Thymus (tissue), 11 donors: ENCODE data around the gene GIPC1. TPM values are rescaled to one million over a fixed set of nuclear protein-coding genes. Genes with fewer than 3 reads are reported as not detected.

Experiments used
- DNase-seq, 9 donors: peaks; one replicate each; pipeline ENCODE4 v3.0.0-alpha.2; 2013; ENCODE audit warnings: low spot score in 9 of 9, low read depth in 6 of 9, missing footprints in 1 of 9
- H3K27ac ChIP-seq, 2 donors: one replicate each; pipeline ENCODE4 v1.5.1; 2013; ENCODE audit warnings: control low read depth in 1 of 2, low read depth in 1 of 2, low read length in 1 of 2, mild to moderate bottlenecking in 1 of 2, moderate library complexity in 1 of 2
- H3K27me3 ChIP-seq, 2 donors: one replicate each; pipeline ENCODE4 v1.5.1; 2013; ENCODE audit warnings: low read length in 1 of 2; ENCODE audit not compliant: control insufficient read depth in 2 of 2, insufficient read depth in 1 of 2
- H3K36me3 ChIP-seq, 2 donors: one replicate each; pipeline ENCODE4 v1.5.1; 2013; ENCODE audit warnings: low read length in 1 of 2, mild to moderate bottlenecking in 1 of 2, moderate library complexity in 1 of 2; ENCODE audit not compliant: control insufficient read depth in 2 of 2, insufficient read depth in 2 of 2
- H3K4me1 ChIP-seq, 2 donors: one replicate each; pipeline ENCODE4 v1.5.1; 2013; ENCODE audit warnings: low read length in 2 of 2; ENCODE audit not compliant: control insufficient read depth in 2 of 2, insufficient read depth in 2 of 2
- H3K4me3 ChIP-seq, 2 donors: one replicate each; pipeline ENCODE4 v1.5.1; 2013; ENCODE audit warnings: low read length in 2 of 2, control low read depth in 1 of 2, mild to moderate bottlenecking in 1 of 2
- H3K9me3 ChIP-seq, 2 donors: one replicate each; pipeline ENCODE4 v1.5.1; 2013; ENCODE audit warnings: low read length in 1 of 2, mild to moderate bottlenecking in 1 of 2; ENCODE audit not compliant: control insufficient read depth in 2 of 2, insufficient read depth in 1 of 2
- WGBS: extraction: QIAGEN DNeasy Blood & Tissue Kit; methylation state at CpG from one replicate; pipeline ENCODE4 v1.1.7; 2013; 5-methylcytosine and 5-hydroxymethylcytosine counted together
- polyA plus RNA-seq: library from polyadenylated mRNA; stranded (reverse); fragments of 200-250 nt; gene quantifications from one replicate; pipeline ENCODE4 v1.2.3, GENCODE V29; 2013
- total RNA-seq: library from RNA; stranded (reverse); fragments of 120-200 nt; gene quantifications from one replicate; pipeline ENCODE4 v1.2.4, GENCODE V29; 2013
- donor health status: healthy.

The GIPC1 gene
- total and polyA plus RNA-seq, 2 donors, result 58.5 to 63.1 TPM

DNA sequence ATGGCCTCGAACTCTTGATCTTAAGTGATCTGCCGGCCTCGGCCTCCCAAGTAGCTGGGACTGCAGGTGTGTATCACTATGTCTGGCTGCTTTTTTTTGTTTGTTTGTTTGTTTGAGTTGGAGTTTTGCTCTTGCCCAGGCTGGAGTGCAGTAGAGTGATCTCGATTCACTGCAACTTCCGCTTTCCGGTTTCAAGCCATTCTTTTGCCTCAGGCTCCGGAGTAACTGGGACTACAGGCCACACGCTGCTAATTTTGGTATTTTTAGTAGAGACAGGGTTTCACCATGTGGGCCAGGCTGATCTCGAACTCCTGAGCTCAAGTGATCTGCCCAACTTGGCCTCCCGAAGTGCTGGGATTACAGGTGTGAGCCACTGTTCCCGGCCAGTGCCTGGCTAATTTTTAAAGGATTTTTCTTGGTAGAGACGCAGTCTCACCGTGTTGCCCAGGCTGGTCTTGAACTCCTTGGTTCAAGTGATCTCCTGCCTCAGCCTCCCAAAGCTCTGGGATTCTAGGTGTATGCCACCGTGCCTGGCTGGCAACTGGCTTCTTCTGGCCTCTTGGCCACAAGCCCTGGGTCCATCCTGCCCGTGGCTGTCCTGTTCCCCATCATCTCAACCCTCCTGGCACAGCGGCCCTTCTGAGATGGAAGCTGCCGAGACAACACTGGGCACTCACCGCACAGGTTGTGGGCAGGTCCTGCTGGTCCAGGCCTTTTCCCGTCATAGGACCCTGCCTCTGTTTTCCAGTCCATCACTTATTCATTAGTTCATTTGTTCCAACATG is 45.0 kb upstream of the GIPC1 start:
- no peak overlapping the region for H3K27ac ChIP-seq
- H3K36me3 ChIP-seq, result peaks cover 1 to 7% of the 10 kb centered on the region in 2 donors
- DNase-seq, result no peak
- H3K4me1 ChIP-seq, result peaks cover 0 to 25% of the 10 kb centered on the region in 2 donors
- H3K9me3 ChIP-seq, result no peaks in the 10 kb centered on the region
- H3K4me3 ChIP-seq, result no peak overlapping the region
- WGBS, result 97% methylated on average over 19 of the region's 19 CpGs
- no peaks in the 10 kb centered on the region for H3K27me3 ChIP-seq

DNA sequence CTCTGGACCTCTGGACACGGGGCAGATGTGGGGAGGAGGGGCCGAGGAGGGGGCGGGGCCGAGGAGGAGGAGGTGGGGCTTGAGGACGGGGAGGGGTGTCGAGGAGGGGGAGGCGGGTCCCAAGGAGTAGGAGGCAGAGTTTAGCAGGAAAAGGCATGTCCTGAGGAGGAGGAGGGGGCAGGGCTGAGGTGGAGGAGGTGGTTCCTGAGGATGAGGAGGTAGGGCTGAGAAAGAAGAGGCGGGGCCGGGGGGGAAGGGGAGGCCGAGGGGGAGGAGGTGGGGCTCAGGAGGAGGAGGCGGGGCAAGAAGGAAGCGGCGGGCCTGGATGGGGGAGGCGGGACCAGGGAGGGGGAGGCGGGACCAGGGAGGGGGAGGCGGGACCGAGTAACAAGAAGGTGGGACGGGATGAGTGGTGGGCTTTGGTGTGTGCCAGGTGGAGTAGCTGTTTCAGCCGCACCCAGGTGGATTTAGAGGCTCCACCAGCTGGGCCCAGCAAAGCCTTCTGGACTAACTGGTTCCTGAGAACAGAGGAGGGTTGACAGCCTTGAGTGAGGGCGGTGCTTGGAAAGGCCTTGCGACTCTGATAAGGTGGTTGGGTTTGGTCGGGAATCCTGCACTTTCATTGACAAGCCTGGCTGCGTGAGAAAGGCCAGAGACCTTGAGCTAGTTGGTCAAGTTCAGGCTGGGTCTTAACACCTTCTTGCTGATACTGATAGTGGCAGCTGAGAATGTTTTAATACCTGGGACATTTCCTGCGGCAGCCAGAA is 41.2 kb upstream of the GIPC1 start:
- peak overlapping the region in 1 of 2 donors; percentile 72 for H3K27ac ChIP-seq
- peaks cover 6 to 13% of the 10 kb centered on the region in 2 donors for H3K36me3 ChIP-seq
- no peaks in the 10 kb centered on the region for H3K9me3 ChIP-seq
- DNase-seq, result peak in 4 of 9 donors; percentile 65 to 77 (median 68)
- peaks cover 0 to 15% of the 10 kb centered on the region in 2 donors for H3K4me1 ChIP-seq
- WGBS, result 51% methylated on average over 24 of the region's 24 CpGs
- H3K27me3 ChIP-seq, result no peaks in the 10 kb centered on the region
- H3K4me3 ChIP-seq, result no peak overlapping the region

DNA sequence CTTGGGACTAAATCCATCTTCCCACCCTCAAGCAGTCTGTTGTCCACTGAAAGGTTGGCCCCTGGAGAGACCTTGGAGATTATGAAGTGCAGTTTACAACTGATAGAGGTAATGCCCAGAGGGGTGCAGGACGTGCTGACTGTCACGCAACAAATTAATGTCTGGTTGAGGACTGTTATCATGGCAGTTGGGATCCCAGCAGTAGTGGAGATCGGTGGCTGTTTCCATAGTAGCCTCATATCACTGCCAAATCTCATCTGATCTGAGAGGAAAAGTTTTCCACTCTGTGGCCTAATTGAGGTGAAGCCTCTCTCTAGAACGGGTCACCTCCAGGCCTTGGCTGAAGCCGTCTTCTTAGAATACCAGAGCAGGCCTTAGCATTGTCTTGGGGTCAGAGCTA is 37.5 kb upstream of the GIPC1 start:
- H3K36me3 ChIP-seq, result peaks cover 6% of the 10 kb centered on the region in 2 donors
- H3K9me3 ChIP-seq, result peaks cover 0 to 6% of the 10 kb centered on the region in 2 donors
- H3K27ac ChIP-seq, result no peak overlapping the region
- WGBS, result 98% methylated on average over 5 of the region's 5 CpGs
- peaks cover 10 to 34% of the 10 kb centered on the region in 2 donors for H3K4me1 ChIP-seq
- H3K4me3 ChIP-seq, result no peak overlapping the region
- no peak for DNase-seq
- H3K27me3 ChIP-seq, result no peaks in the 10 kb centered on the region

DNA sequence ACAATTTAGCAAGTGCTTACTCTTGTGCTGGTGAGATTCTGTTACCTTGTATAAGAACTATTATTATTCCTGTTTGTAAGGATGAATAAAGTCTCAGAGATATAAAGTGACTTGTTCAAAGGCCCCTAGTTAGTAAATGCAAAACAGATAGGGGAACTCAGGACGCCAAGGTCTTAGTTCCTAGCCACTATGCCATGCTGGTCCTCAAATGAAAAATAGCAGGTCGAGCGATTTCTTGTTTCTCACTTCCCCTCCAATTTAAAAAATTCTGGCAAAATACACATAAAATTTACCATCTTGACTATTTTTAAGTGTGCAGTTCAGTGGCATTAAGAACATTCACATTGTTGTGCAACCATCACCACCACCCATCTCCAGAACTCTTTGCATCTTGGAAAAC is 34.6 kb upstream of the GIPC1 start:
- Histone ChIP-seq H3K9me3 (peaks cover 0 to 7% of the 10 kb centered on the region in 2 donors), H3K36me3 (peaks cover 4 to 6% of the 10 kb centered on the region in 2 donors), H3K4me1 (peaks cover 10 to 32% of the 10 kb centered on the region in 2 donors), H3K27me3 (no peaks in the 10 kb centered on the region), H3K4me3 (peak overlapping the region; percentile 74 to 89), H3K27ac (peak overlapping the region; percentile 38 to 99)
- WGBS, result 73% methylated on average over 3 of the region's 3 CpGs
- no peak for DNase-seq

GRCh38 chr19:14530005-14530348 is 34.0 kb upstream of the GIPC1 start:
- no peak for DNase-seq
- Histone ChIP-seq H3K27me3 (no peaks in the 10 kb centered on the region), H3K4me1 (peaks cover 10 to 32% of the 10 kb centered on the region in 2 donors), H3K36me3 (peaks cover 4 to 6% of the 10 kb centered on the region in 2 donors), H3K4me3 (peak overlapping the region; percentile 74 to 89), H3K9me3 (peaks cover 0 to 7% of the 10 kb centered on the region in 2 donors), H3K27ac (peak overlapping the region; percentile 99)
- WGBS, result 1% methylated on average over 18 of the region's 18 CpGs

DNA sequence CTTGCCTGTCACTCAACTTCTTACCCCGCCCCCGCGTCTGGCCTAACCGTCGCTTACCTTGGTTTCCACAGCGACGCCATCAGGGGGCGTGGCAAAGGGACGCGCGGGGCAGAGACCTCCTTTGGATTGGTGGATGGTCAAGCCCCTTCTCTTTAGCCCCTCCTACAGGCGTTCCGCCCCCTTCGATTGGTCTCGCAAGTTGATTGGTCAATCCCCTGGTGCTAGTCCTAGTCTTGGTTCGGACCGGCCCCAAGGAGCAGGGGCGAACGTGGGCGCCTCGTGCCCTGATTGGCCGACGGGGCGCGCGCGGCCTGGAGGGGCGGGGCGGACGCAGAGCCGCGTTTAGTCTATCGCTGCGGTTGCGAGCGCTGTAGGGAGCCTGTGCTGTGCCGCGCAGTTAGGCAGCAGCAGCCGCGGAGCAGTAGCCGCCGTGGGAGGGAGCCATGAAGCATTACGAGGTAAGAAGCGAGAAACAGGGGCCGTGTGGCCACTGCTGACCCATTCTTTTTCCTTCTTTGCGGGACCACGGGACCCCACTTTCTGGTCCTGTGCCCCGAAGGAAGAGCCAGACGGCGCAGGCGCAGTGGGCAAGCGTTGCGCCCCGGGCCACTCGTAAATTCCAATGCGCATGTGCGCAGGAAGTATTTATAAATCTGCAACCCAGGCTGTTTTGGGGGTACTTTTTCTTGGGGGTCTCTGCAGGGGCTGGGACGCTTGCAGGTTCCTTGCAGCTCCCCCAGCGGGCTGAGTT is 33.5 kb upstream of the GIPC1 start, which contains the start of gene TECR:
Gene TECR, plus strand, starts transcription at position 341 of the 751 bp plus-strand sequence. Its CDS starts 103 bp downstream, at position 444.
- Histone ChIP-seq H3K36me3 (peaks cover 0 to under 1% of the 10 kb centered on the region in 2 donors), H3K27ac (peak within 1 kb of the TSS; percentile 99), H3K4me1 (peaks cover 10 to 32% of the 10 kb centered on the region in 2 donors), H3K27me3 (no peaks in the 10 kb centered on the region), H3K4me3 (peak within 1 kb of the TSS; percentile 74 to 89), H3K9me3 (peaks cover 0 to 7% of the 10 kb centered on the region in 2 donors)
- DNase-seq, result peak; percentile 99 to 100 (median 100)
- whole genome bisulfite sequencing, result under 1% methylated on average over 59 of the region's 59 CpGs

DNA sequence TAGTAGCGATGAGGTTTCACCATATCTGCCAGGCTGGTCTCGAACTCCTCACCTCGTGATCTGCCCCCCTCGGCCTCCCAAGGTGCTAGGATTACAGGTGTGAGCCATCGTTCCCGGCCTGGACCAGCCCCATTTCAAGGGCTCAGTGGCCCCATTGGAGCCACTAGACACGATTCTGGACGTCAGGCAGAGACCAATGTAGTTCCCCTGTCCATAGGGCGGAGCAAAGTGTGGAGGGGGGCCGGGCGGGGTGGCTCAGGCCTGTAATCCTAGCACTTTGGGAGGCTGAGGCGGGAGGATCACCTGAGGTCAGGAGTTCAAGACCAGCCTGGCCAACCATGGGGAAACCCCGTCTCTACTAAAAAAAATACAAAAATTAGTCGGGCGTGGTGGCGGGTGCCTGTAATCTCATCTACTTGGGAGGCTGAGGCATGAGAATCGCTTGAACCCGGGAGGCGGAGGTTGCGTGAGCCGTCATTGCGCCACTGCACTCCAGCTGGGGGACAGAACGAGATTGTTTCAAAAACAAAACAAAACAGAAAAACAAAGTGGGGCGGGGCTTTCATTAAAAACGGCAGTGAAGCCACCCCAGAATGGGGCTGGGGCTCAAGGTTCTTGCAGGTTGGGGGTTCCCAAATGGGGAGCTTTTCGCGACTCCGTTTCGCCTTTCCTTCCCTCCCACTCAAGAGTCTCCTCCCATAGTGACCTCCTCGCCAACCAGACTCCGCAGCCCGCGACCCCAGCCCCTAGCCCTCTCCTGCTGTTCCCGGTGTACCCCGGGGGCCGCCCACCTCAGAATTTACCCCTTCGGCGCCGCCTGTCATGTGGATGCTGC is 32.7 kb upstream of the GIPC1 start:
- DNase-seq, result no peak
- peak overlapping the region; percentile 78 to 99 for H3K27ac ChIP-seq
- peaks cover 0 to 7% of the 10 kb centered on the region in 2 donors for H3K9me3 ChIP-seq
- H3K4me3 ChIP-seq, result peak overlapping the region; percentile 74 to 89
- WGBS, result 45% methylated on average over 39 of the region's 39 CpGs
- no peaks in the 10 kb centered on the region for H3K36me3 ChIP-seq
- no peaks in the 10 kb centered on the region for H3K27me3 ChIP-seq
- peaks cover 10 to 32% of the 10 kb centered on the region in 2 donors for H3K4me1 ChIP-seq

DNA sequence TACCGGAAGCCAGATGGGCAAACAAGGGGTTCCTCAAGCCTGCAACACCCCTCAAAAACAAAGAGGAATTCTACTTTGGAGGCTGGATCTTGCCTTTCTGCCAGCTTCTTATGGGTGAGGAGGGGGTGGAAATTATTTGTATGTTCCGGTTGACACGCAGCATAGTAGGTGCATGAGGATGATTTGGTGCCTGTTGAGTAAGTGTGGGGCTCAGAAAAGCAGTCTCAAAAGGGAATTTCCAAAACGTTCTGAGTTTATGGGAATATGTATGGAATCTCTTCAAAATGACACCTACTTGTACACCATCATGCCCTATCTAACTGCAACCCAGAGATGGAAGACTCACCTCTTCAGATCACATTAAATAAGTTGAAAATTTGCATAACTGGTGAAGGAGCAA is 30.5 kb upstream of the GIPC1 start:
- 96% methylated on average over 4 of the region's 4 CpGs for WGBS
- no peak for DNase-seq
- peaks cover 0 to 7% of the 10 kb centered on the region in 2 donors for H3K9me3 ChIP-seq
- peak overlapping the region; percentile 36 to 55 for H3K27ac ChIP-seq
- H3K36me3 ChIP-seq, result no peaks in the 10 kb centered on the region
- H3K4me3 ChIP-seq, result no peak overlapping the region
- H3K27me3 ChIP-seq, result no peaks in the 10 kb centered on the region
- peaks cover 10 to 40% of the 10 kb centered on the region in 2 donors for H3K4me1 ChIP-seq
